ENCODE results near the gene SPACA6. TPM values are rescaled to one million over a fixed set of nuclear protein-coding genes. Genes with fewer than 3 reads are reported as not detected.
A peak's percentile ranks its signal among the peaks of the same experiment; 100 is the strongest.

SPACA6 gene
- polyA plus RNA-seq, 1 experiment: 3.5 TPM

GRCh38 chr19:51680474-51680873 is 12.7 kb upstream of the SPACA6 start:
- Histone ChIP-seq H3K4me3 (ENCODE audit: low read depth, low read length) (no peak overlapping the region), H3K9me3 (ENCODE audit: control insufficient read depth, insufficient read depth, low read length) (no peaks in the 10 kb centered on the region), H3K27me3 (ENCODE audit: control insufficient read depth, insufficient read depth, low read length) (no peaks in the 10 kb centered on the region), H3K27ac (ENCODE audit: low read depth, low read length) (no peak overlapping the region)
- DNase-seq (ENCODE audit: low read depth, low spot score): no peak
- no peak for TF ChIP-seq CTCF (IDR thresholded peaks at IDR 0.05; ENCODE audit: low read depth, low read length)
- POLR2A ChIA-PET: no interaction called here
- CTCF ChIA-PET: interaction anchor here (0.5 to 8.5 kb wide), 5 partner anchors 11 to 342 kb away, joined by 3 to 84 read pairs (median 3); no protein-coding TSS in a partner anchor

- POLR2A ChIA-PET: no interaction called here
- Histone ChIP-seq H3K27ac (ENCODE audit: low read depth, low read length) (no peak overlapping the region), H3K27me3 (ENCODE audit: control insufficient read depth, insufficient read depth, low read length) (no peaks in the 10 kb centered on the region), H3K9me3 (ENCODE audit: control insufficient read depth, insufficient read depth, low read length) (no peaks in the 10 kb centered on the region), H3K4me3 (ENCODE audit: low read depth, low read length) (no peak overlapping the region)
- CTCF ChIA-PET: interaction anchor here (0.7 to 8.5 kb wide), 4 partner anchors 22 to 96 kb away, joined by 3 to 84 read pairs (median 3); no protein-coding TSS in a partner anchor
- TF ChIP-seq CTCF (IDR thresholded peaks at IDR 0.05; ENCODE audit: low read depth, low read length): no peak
- DNase-seq (ENCODE audit: low read depth, low spot score): no peak
Observed at GRCh38 chr19:51681286-51681941, 11.7 kb upstream of the SPACA6 start.

GRCh38 chr19:51686171-51686570 is 7.0 kb upstream of the SPACA6 start:
- Histone ChIP-seq H3K4me3 (ENCODE audit: low read depth, low read length) (no peak overlapping the region), H3K27me3 (ENCODE audit: control insufficient read depth, insufficient read depth, low read length) (no peaks in the 10 kb centered on the region), H3K9me3 (ENCODE audit: control insufficient read depth, insufficient read depth, low read length) (no peaks in the 10 kb centered on the region), H3K27ac (ENCODE audit: low read depth, low read length) (no peak overlapping the region)
- no peak for TF ChIP-seq CTCF (IDR thresholded peaks at IDR 0.05; ENCODE audit: low read depth, low read length)
- no peak for DNase-seq (ENCODE audit: low read depth, low spot score)
- CTCF ChIA-PET: no interaction called here
- POLR2A ChIA-PET: no interaction called here

GRCh38 chr19:51687791-51688670 is 5.1 kb upstream of the SPACA6 start:
- no peaks in the 10 kb centered on the region for H3K27me3 ChIP-seq (ENCODE audit: control insufficient read depth, insufficient read depth, low read length)
- TF ChIP-seq CTCF (IDR thresholded peaks at IDR 0.05; ENCODE audit: low read depth, low read length): no peak
- H3K4me3 ChIP-seq (ENCODE audit: low read depth, low read length): peak overlapping the region; percentile 96
- ChIA-PET CTCF (interaction anchor here (0.6 to 2.3 kb wide), 5 partner anchors 10 to 89 kb away, joined by 3 to 20 read pairs (median 9); no protein-coding TSS in a partner anchor), POLR2A (interaction anchor here (1.0 to 3.8 kb wide), 5 partner anchors 14 to 117 kb away, joined by 4 to 36 read pairs (median 5); partner anchors contain the start of gene ZNF175)
- no peak for DNase-seq (ENCODE audit: low read depth, low spot score)
- no peaks in the 10 kb centered on the region for H3K9me3 ChIP-seq (ENCODE audit: control insufficient read depth, insufficient read depth, low read length)
- peak overlapping the region; percentile 77 for H3K27ac ChIP-seq (ENCODE audit: low read depth, low read length)

Measured in AG04450 (cell line).